T follicular helper cell (primary cell): ENCODE measurements around the gene HS6ST2.
A peak's percentile ranks its signal among the peaks of the same experiment; 100 is the strongest.

Experiments used
- DNase-seq: peaks from one replicate; pipeline ENCODE4 v3.0.0-alpha.2; 2020; ENCODE audit warnings: low read depth

Gene HS6ST2

GRCh38 chrX:132673331-132673730, 285.1 kb downstream of the HS6ST2 start:
- DNase-seq = no peak

- DNase-seq = no peak
These were observed 287.2 kb downstream of the HS6ST2 start for GRCh38 chrX:132671229-132671641.

- DNase-seq = no peak
These were observed 289.3 kb downstream of the HS6ST2 start for GRCh38 chrX:132669142-132669541.

GRCh38 chrX:132668178-132668577, 290.3 kb downstream of the HS6ST2 start:
- DNase-seq = no peak

- no peak for DNase-seq
These were observed 292.8 kb downstream of the HS6ST2 start for GRCh38 chrX:132665676-132666075.

DNA sequence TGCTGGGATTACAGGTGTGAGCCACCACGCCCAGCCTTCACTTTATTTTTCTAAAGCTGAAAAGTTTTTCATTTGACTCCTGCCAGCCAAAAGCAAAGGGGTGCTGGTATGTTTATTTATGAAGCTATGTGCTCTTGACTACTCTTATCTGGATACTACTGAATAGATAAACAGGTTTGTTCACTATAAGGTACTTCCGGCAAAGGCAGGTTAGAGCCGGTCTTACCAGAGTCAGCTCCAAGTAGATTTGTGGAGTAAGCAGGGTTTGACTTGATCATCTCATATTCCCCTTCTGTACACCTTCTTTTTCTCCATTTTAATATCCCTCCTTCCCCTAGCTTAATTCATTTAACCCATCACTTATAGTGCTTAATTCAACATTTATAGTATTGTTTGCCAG, 294.2 kb downstream of the HS6ST2 start:
- DNase-seq = no peak

- no peak for DNase-seq
These were observed 295.6 kb downstream of the HS6ST2 start for GRCh38 chrX:132662844-132663243.

DNA sequence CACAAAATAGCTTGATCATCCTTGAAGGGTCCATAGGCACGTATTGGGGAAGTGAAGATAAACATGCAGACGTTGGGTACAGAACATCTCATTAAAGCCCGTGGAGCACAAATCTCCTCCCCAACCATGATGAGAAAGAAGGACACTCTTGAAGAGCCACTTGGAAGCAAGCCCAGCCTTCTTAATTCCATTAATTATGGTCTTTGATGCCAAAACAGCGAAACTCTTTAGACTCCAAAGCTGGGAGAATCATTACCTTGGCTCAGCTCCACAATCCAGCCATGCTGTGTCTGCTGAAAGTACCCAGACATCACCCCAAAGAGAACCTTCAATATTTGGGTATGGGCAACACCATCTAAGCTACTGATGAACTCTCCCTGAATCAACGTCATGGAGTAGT, 300.6 kb downstream of the HS6ST2 start:
- DNase-seq = no peak

DNA sequence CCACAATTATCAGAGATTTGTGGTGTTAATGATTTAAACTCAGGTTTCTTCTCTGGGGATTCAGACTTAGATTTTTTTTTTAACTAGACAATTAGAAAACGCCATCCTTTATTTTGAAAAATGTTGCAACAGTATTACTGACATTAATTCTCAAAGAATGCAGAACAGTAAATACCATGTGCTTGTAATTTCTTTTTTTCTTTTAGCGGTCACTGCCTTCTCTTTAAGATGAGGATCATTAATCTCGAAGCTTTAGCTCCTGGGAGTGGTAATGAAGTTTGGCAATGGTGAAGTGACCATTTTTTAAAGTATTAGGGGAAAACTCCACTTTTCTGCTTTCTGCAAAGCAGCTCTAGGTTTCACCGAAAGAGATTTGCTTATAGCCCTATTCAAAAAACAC, 305.6 kb downstream of the HS6ST2 start:
- no peak for DNase-seq

DNA sequence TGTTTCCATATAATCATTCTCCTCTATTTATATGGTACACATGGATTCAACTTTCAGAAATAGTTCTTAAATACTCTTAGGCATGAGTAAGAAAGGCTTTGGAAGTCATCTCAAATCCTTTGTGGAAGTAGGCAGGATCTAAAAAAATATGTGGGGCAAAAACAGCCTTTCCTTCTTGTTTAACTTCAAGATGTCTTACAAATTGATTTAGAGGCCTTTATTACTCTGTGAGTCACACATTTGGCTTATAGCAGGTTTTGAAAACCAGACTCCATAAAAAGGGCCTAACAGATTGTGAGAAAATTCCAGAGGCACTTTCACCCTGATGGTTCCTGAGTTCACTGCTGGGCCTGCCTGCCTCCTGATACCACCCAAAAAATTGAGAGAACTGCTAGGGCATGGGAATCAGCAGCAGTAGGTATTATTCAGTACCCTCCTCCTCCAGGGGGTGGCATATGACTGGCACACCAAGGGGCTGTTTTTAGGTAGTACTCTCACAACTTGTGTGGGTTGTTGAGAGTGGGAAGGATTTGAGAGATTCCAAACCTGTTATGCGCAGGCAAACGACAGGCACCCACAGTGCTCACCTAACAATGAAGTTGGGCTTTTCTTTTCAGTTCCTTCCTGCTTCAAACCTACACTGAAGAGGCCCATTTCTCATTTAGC, 306.9 kb downstream of the HS6ST2 start:
- no peak for DNase-seq

- no peak for DNase-seq
These were observed 309.5 kb downstream of the HS6ST2 start for GRCh38 chrX:132648895-132649294.

DNA sequence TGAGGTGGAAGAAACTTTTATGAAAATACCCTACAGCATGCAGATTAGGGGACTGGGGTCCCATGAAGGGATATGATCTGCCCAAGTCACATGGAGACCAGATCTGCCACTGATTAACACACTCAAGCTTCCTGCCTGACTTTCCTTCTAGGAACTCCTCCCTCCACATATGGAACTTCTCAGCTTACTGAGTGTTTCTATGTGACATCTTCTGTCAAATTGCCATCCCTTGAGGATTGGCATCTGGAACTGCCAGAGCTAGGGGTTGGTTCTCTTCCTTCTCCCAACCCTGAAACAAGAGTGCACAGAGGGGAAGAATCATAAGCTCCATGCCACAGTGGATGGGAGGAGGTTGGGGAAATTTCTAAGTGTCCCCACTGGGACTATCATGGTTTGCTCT, 319.0 kb downstream of the HS6ST2 start:
- DNase-seq = no peak

DNA sequence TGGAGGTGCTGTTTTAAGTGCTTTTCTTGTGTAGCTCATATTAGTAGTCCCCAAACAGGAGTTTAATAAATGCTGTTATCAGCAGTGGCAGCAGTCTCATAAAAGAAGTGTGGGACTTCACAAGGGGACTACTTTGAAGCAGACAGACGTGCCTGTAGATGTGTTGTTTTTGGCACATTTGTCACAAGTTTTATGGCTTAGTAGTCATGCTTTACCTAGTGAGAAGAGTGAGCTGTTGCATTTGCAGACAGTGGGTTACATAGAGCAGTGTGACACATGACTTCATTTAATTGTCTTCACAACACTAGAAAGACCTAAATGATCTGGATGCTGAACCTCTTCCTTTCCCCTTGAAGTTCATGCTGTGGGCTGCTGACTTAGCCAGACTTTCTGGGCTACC, 320.1 kb downstream of the HS6ST2 start:
- DNase-seq = no peak

GRCh38 chrX:132636080-132636479, 322.3 kb downstream of the HS6ST2 start:
- no peak for DNase-seq

GRCh38 chrX:132634521-132634920, 323.9 kb downstream of the HS6ST2 start:
- no peak for DNase-seq

GRCh38 chrX:132631579-132632232, 326.7 kb downstream of the HS6ST2 start:
- DNase-seq = no peak

DNA sequence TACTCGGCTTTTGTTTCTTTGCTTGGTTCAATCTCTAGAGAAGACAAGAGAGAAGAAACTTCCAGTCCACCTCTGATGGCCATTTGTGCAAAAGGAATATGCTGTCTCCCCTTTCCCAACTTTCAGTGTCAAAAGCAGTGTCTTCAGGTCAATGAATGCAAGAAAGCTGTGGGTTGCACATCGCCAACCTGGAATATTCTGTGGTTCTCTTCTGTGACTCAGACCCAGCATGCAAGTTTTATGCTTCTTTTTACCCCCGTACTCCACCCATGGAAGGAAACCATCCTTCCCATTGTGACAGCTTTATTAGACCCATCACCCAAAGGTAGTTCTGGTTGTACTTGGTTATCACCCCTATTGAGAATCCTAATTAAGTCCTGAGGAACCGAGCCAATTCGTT, 334.0 kb downstream of the HS6ST2 start:
- DNase-seq = no peak

GRCh38 chrX:132623942-132624341, 334.5 kb downstream of the HS6ST2 start:
- no peak for DNase-seq

GRCh38 chrX:132623300-132623699, 335.1 kb downstream of the HS6ST2 start:
- no peak for DNase-seq

DNA sequence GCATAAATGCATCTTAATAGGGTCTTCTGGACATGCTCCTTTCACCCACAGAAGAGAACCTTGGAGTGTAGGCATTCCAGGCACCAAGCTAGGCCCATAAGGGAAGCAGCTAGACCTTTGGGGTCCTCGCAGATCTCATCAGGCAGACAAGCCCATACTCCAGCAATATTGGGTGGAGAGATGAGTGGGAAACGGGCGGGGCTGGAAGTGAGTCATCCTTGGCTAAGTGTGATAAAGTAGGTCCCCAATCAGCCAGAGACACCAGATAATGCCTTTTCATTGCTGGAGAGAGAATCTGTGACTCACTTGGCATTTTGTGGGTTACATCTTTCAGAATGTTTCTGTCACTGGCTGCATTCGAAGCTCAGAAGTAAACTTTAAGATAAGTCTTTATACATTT, 336.3 kb downstream of the HS6ST2 start:
- DNase-seq = no peak

GRCh38 chrX:132618810-132619209, 339.6 kb downstream of the HS6ST2 start:
- DNase-seq = no peak

DNA sequence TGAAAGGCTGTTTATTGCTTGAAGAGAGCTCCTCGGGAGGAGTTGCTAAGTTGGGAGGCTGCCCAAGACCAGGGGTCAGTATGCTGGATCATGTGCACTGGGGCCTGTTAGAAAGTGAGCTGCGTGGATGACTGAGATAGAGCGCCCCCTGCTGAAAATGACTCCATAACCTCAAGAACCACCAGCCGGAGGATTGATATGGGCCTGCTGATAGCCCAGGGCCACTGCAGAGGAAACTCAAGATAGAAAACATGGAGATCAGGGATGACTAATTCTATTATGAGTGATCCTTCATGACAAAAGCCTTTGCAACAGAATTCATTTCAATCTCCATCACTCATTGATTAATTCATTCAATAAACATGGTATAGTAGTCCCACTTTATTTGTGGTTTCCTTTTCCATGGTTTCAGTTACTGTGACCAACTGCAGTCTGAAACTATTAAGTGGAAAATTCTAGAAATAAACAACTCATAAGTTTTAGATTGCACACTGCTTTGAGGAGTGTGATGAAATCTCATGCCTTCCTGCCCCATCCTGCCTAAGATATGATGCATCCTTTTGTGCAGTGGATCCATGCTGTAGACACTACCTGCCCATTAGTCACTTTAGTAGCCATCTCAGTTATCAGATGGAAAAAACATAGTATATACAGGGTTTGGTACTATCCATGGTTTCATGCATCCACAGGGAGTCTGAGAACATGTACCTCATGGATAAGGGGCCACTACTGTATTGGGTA, 342.9 kb downstream of the HS6ST2 start:
- peak; percentile 19 for DNase-seq

DNA sequence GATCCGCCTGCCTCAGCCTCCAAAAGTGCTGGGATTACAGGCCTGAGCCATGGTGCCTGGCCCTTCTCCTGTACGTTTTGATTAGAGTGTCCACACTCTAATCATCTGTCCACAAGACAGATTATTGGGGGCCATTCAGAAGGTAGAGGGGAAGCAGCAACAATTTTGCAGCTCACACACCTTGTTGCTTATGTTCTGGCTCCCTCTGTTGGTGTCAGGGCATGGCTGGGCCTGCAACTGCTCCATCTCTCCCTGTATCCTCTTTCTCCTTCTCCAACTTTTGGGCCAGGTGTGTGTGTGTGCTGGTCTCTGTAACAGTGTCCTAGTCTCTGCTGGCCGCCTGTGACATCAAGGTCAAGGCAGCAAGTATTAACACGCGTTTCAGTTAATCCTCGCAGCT, 344.1 kb downstream of the HS6ST2 start:
- no peak for DNase-seq
